NB4 (cell line): ENCODE results near the gene ACE.

ENCODE experiments used
- CTCF ChIP-seq: IDR thresholded peaks from one replicate; pipeline ENCODE4 v1.5.1; 2012; ENCODE audit warnings: low read depth, low read length
- MYC ChIP-seq: IDR thresholded peaks from 2 replicates; pipeline ENCODE4 v1.6.1; 2011; ENCODE audit warnings: low read depth, low read length
- POLR2A ChIP-seq: IDR thresholded peaks from 2 replicates; pipeline ENCODE4 v1.6.1; 2011; ENCODE audit warnings: mild to moderate bottlenecking; ENCODE audit not compliant: insufficient read length; ENCODE audit errors: extremely low read depth

DNA sequence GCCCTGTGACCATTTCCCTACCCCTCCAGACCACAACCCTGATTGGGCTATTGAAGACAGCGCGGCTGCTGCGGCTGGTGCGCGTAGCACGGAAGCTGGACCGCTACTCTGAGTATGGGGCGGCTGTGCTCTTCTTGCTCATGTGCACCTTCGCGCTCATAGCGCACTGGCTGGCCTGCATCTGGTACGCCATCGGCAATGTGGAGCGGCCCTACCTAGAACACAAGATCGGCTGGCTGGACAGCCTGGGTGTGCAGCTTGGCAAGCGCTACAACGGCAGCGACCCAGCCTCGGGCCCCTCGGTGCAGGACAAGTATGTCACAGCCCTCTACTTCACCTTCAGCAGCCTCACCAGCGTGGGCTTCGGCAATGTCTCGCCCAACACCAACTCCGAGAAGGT lies 58.8 kb downstream of the ACE start:
- TF ChIP-seq POLR2A = no peak
- TF ChIP-seq CTCF = no peak
- TF ChIP-seq MYC = no peak
